Stimulated activated CD8-positive, alpha-beta memory T cell treated with anti-CD3 and anti-CD28 coated beads, Interleukin-12 subunit alpha, Interleukin-12 subunit beta, amount 100 ng/mL, for 24 hours (primary cell): ENCODE measurements around the gene RASL11B.
"Not testable (repeated sequence)": the region's sequence is repeated elsewhere in the genome, so short reads cannot be mapped to it uniquely, and the experiment has no call there.

ENCODE experiments used
- DNase-seq: peaks from one replicate; pipeline ENCODE4 v3.0.0-alpha.2; 2020; ENCODE audit errors: extremely low read depth

RASL11B gene

GRCh38 chr4:52861879-52862616, at the start of gene RASL11B:
Gene RASL11B (plus strand): TSS chr4:52862317. CDS start chr4:52862508, 191 bp downstream.
- peak; percentile 66 for DNase-seq

DNA sequence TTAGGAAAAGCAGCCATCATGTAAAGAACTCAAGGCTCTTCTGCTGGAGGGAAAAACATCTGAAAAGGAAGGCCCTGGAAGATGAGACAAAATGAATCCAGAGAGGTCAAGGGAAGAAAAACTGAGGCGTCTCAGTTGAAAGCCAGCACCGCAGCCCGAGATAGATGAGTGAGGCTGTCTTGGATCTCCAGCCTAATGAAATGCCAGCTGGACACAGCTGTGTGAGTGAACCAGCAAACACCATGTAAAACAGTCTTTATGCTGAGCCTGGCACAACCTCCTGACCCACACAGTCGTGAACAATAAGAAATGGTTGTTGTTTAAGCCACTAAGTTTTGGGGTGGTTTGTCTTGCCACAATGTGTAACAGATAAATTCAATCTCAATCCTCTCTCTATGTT, 48.6 kb upstream of the RASL11B start:
- no peak for DNase-seq

- DNase-seq: no peak
Observed at GRCh38 chr4:52822583-52822971, 39.5 kb upstream of the RASL11B start.

DNA sequence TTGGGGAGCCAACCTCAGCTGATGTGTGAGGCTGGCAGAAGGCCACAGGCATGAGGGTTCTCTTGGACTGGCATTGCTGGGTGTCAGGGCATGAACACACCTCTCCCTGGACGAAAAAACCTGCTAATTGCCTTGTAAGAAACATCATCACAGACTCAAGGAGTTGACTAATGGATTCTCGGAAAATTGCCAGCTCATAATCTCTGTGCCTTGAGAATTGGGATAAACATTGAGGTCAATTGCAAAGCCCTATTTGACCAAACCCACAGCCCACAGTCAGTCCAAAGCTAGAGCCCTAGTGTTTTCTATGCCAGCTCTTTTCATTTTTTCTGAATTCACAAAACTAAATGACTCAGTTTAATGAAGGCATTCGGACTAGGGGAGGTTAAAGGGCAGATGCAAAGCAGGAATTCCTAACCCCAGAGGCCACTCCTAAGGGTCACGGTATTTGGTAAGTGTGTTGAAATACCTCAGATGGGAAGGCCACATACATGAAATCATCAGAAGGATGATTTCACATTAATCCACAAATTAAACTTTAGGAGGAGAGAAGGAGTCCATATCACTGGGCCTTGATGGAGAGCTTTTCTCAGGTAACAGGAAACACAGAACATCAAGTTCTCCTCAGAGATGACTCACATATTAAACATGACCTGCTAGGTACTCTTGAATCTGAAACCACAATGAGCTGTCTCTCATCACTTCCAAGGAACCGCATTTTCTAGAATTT, 39.0 kb upstream of the RASL11B start:
- no peak for DNase-seq

- no peak for DNase-seq
Observed at GRCh38 chr4:52823702-52824092, 38.4 kb upstream of the RASL11B start.

DNA sequence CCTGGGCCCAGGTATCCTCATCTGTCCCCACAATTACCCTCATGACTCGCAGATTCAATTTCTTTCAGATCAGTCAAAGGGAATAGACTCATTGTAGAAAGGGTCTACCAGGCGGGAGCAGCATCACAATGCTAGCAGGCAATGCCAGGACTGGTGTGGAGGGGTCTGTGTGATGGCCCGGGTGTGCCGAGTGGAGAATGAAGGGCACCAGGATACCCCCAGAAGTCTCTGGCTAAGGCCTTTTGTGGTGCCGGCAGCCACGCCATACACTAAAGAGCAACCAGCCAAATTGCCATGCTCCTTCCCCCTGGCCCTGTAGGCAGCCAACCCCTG, 37.9 kb upstream of the RASL11B start:
- DNase-seq: no peak

DNA sequence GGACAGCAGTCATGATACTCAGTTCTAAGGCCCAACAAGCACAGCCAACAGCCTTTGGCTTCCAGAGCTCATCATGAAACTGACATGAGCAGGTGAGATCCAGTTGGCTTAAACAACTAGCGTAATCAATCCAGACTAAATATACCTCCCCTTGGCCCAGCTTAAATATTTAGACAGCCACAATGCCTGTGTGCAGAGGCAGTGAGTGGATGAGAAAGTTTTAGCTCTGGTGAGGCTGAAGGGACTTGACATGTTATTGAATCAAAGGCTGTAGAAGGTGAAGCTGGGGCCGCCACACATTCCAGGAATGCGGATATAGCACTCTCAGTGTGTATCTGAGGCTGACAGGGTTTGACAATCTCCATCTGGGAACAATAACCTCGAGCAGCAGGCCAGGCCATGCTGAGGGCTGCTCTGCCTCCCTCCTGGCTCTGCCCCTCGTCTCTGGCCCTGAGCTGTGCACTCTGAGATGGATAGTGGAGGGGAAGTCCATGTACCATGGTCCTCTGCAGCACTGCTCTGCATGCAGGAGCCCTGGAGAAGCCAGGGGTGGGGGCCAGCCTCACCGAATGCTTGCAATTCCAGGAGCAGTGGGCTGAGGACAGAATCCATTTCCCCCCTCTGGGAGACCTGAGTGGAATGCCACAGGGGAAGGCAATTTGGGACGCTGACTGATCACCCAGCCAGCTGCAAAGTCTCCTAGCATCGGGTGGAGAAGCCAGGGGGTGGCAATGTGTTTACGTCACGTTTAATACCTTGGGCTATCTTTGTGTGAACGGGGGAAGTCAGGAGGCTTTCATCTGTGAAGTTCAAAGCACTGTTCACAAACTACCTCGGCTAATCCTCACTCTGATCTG, 37.3 kb upstream of the RASL11B start:
- DNase-seq: no peak

GRCh38 chr4:52825460-52826090, 36.5 kb upstream of the RASL11B start:
- no peak for DNase-seq

DNA sequence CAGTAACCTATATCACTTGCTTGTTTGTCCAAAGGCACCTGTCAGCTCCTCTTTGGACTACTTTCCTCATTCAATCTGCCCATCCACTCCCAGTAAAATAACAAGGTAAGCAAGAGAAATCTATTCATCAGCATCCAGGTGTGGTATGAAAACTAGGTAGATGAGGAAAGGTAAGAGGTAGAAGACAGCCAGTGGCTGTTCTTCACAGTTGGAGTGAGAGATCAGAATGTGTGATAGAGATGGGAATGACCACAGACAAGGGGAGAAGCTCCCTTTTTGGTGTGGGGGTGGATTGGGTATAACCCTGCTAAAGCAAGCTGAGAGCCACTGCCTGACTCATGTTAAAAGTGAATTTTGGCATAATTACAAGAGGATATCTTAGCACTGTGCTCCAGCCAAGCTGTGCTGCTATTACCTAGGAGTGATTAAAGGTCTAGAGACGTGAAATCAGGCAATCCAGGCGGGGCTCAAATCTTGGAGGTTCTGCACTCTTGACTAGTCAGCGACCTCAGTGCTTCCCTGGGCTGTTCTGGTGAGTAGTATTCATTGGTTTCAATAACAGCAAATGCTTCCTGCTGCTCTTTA, 28.1 kb upstream of the RASL11B start:
- no peak for DNase-seq

DNA sequence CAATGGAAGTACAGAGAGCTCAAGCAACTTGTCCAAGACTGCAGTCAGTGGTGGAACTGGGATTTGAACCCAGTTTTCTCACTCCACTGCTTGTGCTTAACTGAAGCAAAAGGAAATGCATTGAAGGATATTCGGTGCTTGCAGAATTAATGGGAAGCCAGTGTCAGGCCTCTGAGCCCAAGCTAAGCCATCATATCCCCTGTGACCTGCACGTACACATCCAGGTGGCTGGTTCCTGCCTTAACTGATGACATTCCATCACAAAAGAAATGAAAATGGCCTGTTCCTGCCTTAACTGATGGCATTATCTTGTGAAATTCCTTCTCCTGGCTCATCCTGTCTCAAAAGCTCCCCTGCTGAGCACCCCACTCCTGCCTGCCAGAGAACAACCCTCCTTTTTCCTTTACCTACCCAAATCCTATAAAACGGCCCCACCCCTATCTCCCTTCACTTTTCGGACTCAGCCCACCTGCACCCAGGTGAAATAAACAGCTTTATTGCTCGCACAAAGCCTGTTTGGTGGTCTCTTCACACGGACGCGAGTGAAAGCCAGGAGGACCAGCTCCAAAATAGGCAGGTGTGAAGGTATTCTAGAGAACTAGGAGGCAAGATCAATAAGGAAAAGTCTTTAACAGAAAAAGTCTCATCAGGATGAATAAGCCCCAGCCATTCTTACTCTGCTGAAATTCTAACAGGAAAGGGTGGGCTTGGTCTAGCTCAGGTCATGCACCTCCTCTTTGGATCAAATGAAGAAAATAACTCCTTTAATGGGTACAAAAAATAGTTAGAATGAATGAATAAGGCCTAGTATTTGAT, 27.3 kb upstream of the RASL11B start:
- not testable (repeated sequence) for DNase-seq

GRCh38 chr4:52836120-52836519, 26.0 kb upstream of the RASL11B start:
- DNase-seq: no peak

- no peak for DNase-seq
Observed at GRCh38 chr4:52836678-52837077, 25.4 kb upstream of the RASL11B start.

- no peak for DNase-seq
Observed at GRCh38 chr4:52837716-52838558, 24.2 kb upstream of the RASL11B start.

DNA sequence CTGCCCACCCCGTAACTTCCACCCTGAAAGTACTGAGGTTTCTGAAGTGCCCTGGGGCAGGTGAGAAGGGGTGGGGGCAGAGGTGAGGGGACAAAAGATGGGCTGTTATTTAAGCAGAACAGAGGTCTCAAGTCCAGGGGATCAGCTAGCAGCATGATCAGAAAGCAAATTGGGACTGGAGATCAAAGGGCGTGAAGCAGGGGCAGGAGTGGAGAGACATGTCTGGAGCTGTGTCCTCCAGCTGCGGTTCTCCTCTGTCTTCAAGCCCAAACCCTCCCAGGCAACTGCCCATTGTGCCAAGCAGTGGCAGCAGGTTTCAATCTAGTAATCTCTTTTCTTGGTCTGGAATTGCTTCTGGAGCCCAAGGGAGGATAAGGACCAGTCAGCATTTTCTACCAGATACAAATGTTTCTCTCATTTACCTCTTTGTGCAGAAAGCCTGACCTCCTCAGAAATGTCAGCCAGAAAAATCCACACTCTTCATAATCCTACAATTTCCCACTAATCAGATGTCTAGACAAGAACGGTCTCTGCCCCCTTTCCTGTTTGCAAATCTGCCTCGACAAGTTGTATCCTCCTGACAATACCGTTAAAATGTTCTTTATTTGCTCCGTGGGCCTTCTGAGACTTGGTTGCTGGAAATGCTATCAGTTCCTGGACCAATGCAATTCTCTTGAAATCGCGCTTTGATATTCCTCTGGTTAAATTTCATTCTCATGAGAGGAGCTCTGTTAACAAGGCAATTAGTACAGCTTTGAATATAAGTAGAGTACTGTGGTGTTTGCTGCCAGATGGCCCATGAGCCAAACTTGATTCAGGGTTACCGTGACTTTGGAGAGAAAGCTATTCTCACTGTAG, 23.2 kb upstream of the RASL11B start:
- DNase-seq: no peak

DNA sequence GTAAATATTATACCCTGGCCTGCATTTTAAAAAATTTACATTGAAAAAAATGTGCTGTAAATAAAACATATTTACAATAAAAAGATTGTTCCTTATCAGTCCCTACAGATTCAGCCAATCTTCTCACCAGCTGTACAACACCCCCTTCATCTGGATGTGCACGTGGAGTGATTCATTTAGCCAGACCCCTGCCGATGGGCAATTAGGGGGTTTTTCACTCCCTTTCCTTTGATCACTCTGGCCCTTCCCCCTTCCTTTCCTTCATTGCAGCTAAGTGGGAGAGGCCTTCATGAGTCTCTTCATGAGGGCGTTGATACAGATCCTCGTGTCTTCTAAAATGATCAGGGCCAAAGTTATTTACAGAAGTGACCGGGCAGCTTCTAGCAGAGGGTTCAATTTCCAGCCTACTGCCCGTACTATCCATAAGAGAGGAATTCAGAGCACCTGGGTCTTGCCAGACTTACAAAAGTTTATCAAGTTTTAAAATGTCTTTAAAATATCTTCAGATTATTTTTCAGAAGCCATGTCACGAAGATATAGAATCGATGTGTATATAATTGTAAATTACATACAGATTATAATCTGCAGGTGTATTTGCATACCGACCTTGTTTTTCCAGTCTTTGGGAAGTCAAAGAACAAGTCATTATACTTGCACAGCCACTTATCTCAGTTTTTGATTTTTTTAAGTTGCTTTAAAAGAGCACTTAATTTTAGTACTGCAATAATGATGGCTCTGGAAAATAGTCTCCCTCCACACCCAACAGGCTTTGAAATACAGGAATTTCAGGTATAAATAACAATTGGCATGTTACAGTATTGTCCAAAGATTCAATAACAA, 21.4 kb upstream of the RASL11B start:
- no peak for DNase-seq

- DNase-seq: no peak
Observed at GRCh38 chr4:52841682-52842456, 20.2 kb upstream of the RASL11B start.

GRCh38 chr4:52842792-52843191, 19.3 kb upstream of the RASL11B start:
- no peak for DNase-seq
